Left lung (tissue), 10 donors: Measurements from ENCODE around the gene NEXN. TPM values are rescaled to one million over a fixed set of nuclear protein-coding genes. Genes with fewer than 3 reads are reported as not detected.
A peak's percentile ranks its signal among the peaks of the same experiment; 100 is the strongest.

ENCODE experiments used
- ATAC-seq: fragments of 200-7000 bp; cut with Tn5 transposase; one replicate; pipeline ENCODE4 v1.9.1; 2020; ENCODE audit warnings: moderate library complexity
- DNase-seq, 4 donors: peaks; one replicate each; pipeline ENCODE4 v3.0.0-alpha.2; 2013 to 2020
- H3K27ac ChIP-seq, 2 donors: fragments of 200-600 bp; sonication (generic) in 1 of 2; one replicate each; pipeline versions ENCODE4 v1.5.0 to v1.8.0; 2020 to 2021
- H3K27me3 ChIP-seq, 2 donors: fragments of 200-600 bp; sonication (generic) in 1 of 2; one replicate each; pipeline versions ENCODE4 v1.5.0 to v1.8.0; 2020 to 2021
- H3K36me3 ChIP-seq, 2 donors: fragments of 200-600 bp; sonication (generic) in 1 of 2; one replicate each; pipeline versions ENCODE4 v1.5.0 to v1.8.0; 2020 to 2021
- H3K4me1 ChIP-seq, 2 donors: fragments of 200-600 bp; one replicate each; pipeline ENCODE4 v1.8.0; 2021
- H3K4me3 ChIP-seq, 2 donors: fragments of 200-600 bp; sonication (generic) in 1 of 2; one replicate each; pipeline versions ENCODE4 v1.5.0 to v1.8.0; 2020 to 2021; ENCODE audit warnings: mild to moderate bottlenecking in 1 of 2
- H3K9me3 ChIP-seq, 2 donors: fragments of 200-600 bp; sonication (generic) in 1 of 2; one replicate each; pipeline versions ENCODE4 v1.5.0 to v1.8.0; 2020 to 2021
- CTCF ChIP-seq, 2 donors: fragments of 200-600 bp; sonication (generic) in 1 of 2; IDR thresholded peaks; one replicate each; pipeline versions ENCODE4 v1.5.0 to v1.8.0; 2021; ENCODE audit warnings: antibody characterized with exemption in 2 of 2
- intact Hi-C, 2 donors: fragments of 100-400 bp; cut with DNase I; formaldehyde crosslinking; loops; one replicate each; pipeline versions ENCODE4 v1.11.2 to v1.14.2; 2022
- polyA plus RNA-seq, 6 donors: library from polyadenylated mRNA; unstranded; fragments of 120-200 nt; gene quantifications; one replicate each; pipeline ENCODE4 v1.2.1, GENCODE V29; 2013; ENCODE audit not compliant: insufficient read length in 6 of 6
- total RNA-seq, 2 donors: library from RNA; stranded (reverse); fragmentation: NEBNext Ultra II Directional; extraction: Animal tissue kit (Norgen Biotek cat#: 25700); gene quantifications; one replicate each; pipeline ENCODE4 v1.2.1, GENCODE V29; 2021
- donor health status: DM: no; HTN: yes; CAD: no.
- donor health status: DM: no; HTN: no; CAD: no.

Gene NEXN
- total and polyA plus RNA-seq, 8 donors, result 17.9 to 45.0 (median 34.9) TPM

DNA sequence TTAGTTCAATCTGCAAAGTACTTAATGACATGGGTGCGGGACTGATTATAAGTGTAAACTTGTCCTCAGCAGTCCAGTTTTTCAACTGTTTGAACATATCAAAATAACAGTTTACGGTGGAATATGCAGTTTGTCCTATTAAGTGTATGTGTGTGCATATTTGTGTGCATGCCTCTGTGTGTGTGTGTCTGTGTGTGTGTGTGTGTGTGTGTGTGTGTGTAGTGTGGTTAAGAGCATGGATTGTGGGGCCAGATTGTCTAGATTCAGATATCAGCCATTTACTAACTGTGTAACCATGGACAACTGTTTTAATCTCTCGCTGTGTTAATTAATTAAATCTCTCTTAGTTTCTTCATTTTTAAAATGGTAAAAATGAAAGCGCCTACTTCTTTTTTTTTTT, 39.0 kb downstream of the NEXN start:
- Histone ChIP-seq H3K9me3 (no peaks in the 10 kb centered on the region), H3K4me3 (peak overlapping the region in 1 of 2 donors; percentile 22), H3K27ac (no peak overlapping the region), H3K4me1 (peaks cover 0 to 4% of the 10 kb centered on the region in 2 donors), H3K27me3 (no peaks in the 10 kb centered on the region), H3K36me3 (peaks cover 0 to 5% of the 10 kb centered on the region in 2 donors)
- DNase-seq (no peak), ATAC-seq (no peak)
- intact Hi-C loops, result no loop called here
- TF ChIP-seq CTCF (IDR thresholded peaks at IDR 0.05), result no peak

DNA sequence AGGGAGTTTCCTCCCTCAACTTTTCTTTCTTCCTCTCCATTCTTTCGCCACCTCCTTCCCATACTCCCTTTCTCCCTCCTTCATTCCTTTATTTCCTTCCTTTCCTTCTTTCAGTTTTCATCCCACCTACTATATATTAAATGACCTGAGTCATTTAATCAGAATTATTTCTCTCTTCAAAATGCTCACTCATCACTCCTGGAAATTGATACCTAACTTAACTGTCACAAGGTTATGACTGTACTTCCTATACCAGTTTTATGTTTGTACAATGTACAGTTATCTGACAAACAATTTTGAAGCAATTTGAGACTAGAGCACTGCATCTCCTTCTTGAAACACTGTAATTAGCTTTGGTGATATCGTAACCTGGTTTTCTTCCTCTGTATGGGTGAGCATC, 41.4 kb downstream of the NEXN start:
- Histone ChIP-seq H3K4me3 (no peak overlapping the region), H3K36me3 (peaks cover 0 to 11% of the 10 kb centered on the region in 2 donors), H3K27ac (no peak overlapping the region), H3K9me3 (no peaks in the 10 kb centered on the region), H3K4me1 (peaks cover 0 to 4% of the 10 kb centered on the region in 2 donors), H3K27me3 (no peaks in the 10 kb centered on the region)
- intact Hi-C loops, result no loop called here
- TF ChIP-seq CTCF (IDR thresholded peaks at IDR 0.05), result no peak
- no peak for DNase-seq
- ATAC-seq, result no peak

- H3K4me3 ChIP-seq, result no peak overlapping the region
- DNase-seq (no peak), ATAC-seq (no peak)
- no peaks in the 10 kb centered on the region for H3K27me3 ChIP-seq
- no peak for TF ChIP-seq CTCF (IDR thresholded peaks at IDR 0.05)
- H3K4me1 ChIP-seq, result peaks cover 0 to 4% of the 10 kb centered on the region in 2 donors
- H3K27ac ChIP-seq, result no peak overlapping the region
- no peaks in the 10 kb centered on the region for H3K9me3 ChIP-seq
- H3K36me3 ChIP-seq, result peaks cover 0 to 21% of the 10 kb centered on the region in 2 donors
- intact Hi-C loops, result no loop called here
Observed at GRCh38 chr1:77938651-77939050, 50.2 kb downstream of the NEXN start.

GRCh38 chr1:77940921-77941570, 52.6 kb downstream of the NEXN start:
- ATAC-seq (no peak), DNase-seq (no peak)
- intact Hi-C loops, result no loop called here
- Histone ChIP-seq H3K27me3 (no peaks in the 10 kb centered on the region), H3K27ac (no peak overlapping the region), H3K36me3 (peaks cover 0 to 44% of the 10 kb centered on the region in 2 donors), H3K4me1 (peaks cover 0 to 4% of the 10 kb centered on the region in 2 donors), H3K4me3 (no peak overlapping the region), H3K9me3 (no peaks in the 10 kb centered on the region)
- TF ChIP-seq CTCF (IDR thresholded peaks at IDR 0.05), result no peak

- Histone ChIP-seq H3K4me3 (no peak overlapping the region), H3K4me1 (peaks cover 0 to 4% of the 10 kb centered on the region in 2 donors), H3K27ac (no peak overlapping the region), H3K9me3 (no peaks in the 10 kb centered on the region), H3K27me3 (no peaks in the 10 kb centered on the region), H3K36me3 (peaks cover 0 to 59% of the 10 kb centered on the region in 2 donors)
- ATAC-seq, result no peak
- no peak for TF ChIP-seq CTCF (IDR thresholded peaks at IDR 0.05)
- DNase-seq, result no peak
- intact Hi-C loops, result no loop called here
Observed at GRCh38 chr1:77942400-77943140, 54.1 kb downstream of the NEXN start.
